GM12878 (cell line): ENCODE data around the gene MMP15. TPM values are rescaled to one million over a fixed set of nuclear protein-coding genes. Genes with fewer than 3 reads are reported as not detected.
"Not testable (repeated sequence)": the region's sequence is repeated elsewhere in the genome, so short reads cannot be mapped to it uniquely, and the experiment has no call there.

Experiments used
- ATAC-seq: fragments of 200-7000 bp; cut with Tn5 transposase; 3 replicates; pipeline ENCODE4 v1.9.1; 2020; ENCODE audit warnings: mild to moderate bottlenecking, moderate library complexity
- BruUV-seq: library from RNA; stranded (reverse); fragments of 400-500 nt; replicated peaks from 2 replicates; lab custom pipeline; 2021; lab: Mats Ljungman, UMichigan
- CTCF ChIA-PET: fragments of 300-600 bp; sonication (Branson Sonifier 250); formaldehyde crosslinking; extraction: SDS; loops from one replicate; lab custom pipeline; 2021; ENCODE audit warnings: inconsistent platforms; lab: Yijun Ruan, JAX
- POLR2A ChIA-PET: fragments of 350-600 bp; formaldehyde crosslinking; extraction: SDS; loops from one replicate; lab custom pipeline; 2021; ENCODE audit warnings: inconsistent platforms; lab: Charles Lee
- RAD21 ChIA-PET: fragments of 300-600 bp; sonication (Branson Sonifier 250); formaldehyde crosslinking; loops from one replicate; lab custom pipeline; 2023; ENCODE audit warnings: antibody characterized with exemption; ENCODE audit not compliant: unreplicated experiment; lab: Charles Lee
- SMC1A ChIA-PET: fragments of 300-600 bp; sonication (Branson Sonifier 250); formaldehyde crosslinking; loops from one replicate; lab custom pipeline; 2023; ENCODE audit not compliant: unreplicated experiment, uncharacterized antibody; lab: Charles Lee
- DNase-seq: peaks from one replicate; pipeline ENCODE4 v3.0.0-alpha.2; 2011; ENCODE audit warnings: low read depth, low spot score
- FAIRE-seq: peaks from 3 replicates; lab custom pipeline; 2011; peaks lifted over from hg19 to GRCh38; lab: Jason Lieb, UNC
- H2AFZ ChIP-seq: 2 replicates; pipeline ENCODE4 v1.6.0; 2011; ENCODE audit warnings: low read depth, low read length, control low read depth; ENCODE audit not compliant: control insufficient read depth
- H3K27ac ChIP-seq: 2 replicates; pipeline ENCODE4 v1.5.1; 2011; ENCODE audit warnings: control low read depth; ENCODE audit not compliant: control insufficient read depth, insufficient read depth
- H3K27me3 ChIP-seq, 2 experiments: replicated peaks in 1 of 2; 2 replicates each; pipeline versions ENCODE4 v1.6.0 to v1.6.1; 2011; ENCODE audit warnings: low read length in 1 of 2; ENCODE audit not compliant: control insufficient read depth in 2 of 2, insufficient read depth in 2 of 2
- H3K36me3 ChIP-seq, 2 experiments: 2 replicates each; pipeline ENCODE4 v1.5.1; 2011; ENCODE audit warnings: low read length in 1 of 2; ENCODE audit not compliant: control insufficient read depth in 2 of 2, insufficient read depth in 2 of 2
- H3K4me1 ChIP-seq: 2 replicates; pipeline ENCODE4 v1.6.1; 2011; ENCODE audit warnings: mild to moderate bottlenecking, low read length, moderate library complexity, mixed read lengths; ENCODE audit not compliant: control insufficient read depth, insufficient read depth
- H3K4me2 ChIP-seq: 2 replicates; pipeline ENCODE4 v1.6.0; 2011; ENCODE audit warnings: control low read depth; ENCODE audit not compliant: control insufficient read depth, insufficient read depth
- H3K4me3 ChIP-seq: fragments of 200-600 bp; sonication (generic); 2 replicates; pipeline ENCODE4 v1.5.1; 2016
- H3K79me2 ChIP-seq: 2 replicates; pipeline ENCODE4 v1.6.0; 2011; ENCODE audit warnings: low read length; ENCODE audit not compliant: control insufficient read depth, insufficient read depth
- H3K9ac ChIP-seq: 2 replicates; pipeline ENCODE4 v1.8.0; 2011; ENCODE audit warnings: low read length, control low read depth, mixed read lengths; ENCODE audit not compliant: control insufficient read depth, insufficient read depth
- H3K9me3 ChIP-seq: replicated peaks from 3 replicates; pipeline ENCODE4 v1.5.1; 2011; ENCODE audit warnings: mild to moderate bottlenecking, low read length; ENCODE audit not compliant: control insufficient read depth, insufficient read depth
- H4K20me1 ChIP-seq: 2 replicates; pipeline ENCODE4 v1.6.0; 2011; ENCODE audit not compliant: control insufficient read depth, insufficient read depth
- CHD2 ChIP-seq: IDR thresholded peaks from 2 replicates; pipeline ENCODE4 v1.6.1; 2011; ENCODE audit warnings: low read depth, low read length, improper control_type of control experiment, borderline replicate concordance
- CREM ChIP-seq: IDR thresholded peaks from 2 replicates; pipeline ENCODE4 v1.6.1; 2014; ENCODE audit warnings: antibody characterized with exemption, low read depth
- DPF2 ChIP-seq: fragments of 450-650 bp; IDR thresholded peaks from 2 replicates; pipeline ENCODE4 v1.6.1; 2017; ENCODE audit warnings: mild to moderate bottlenecking
- PBX3 ChIP-seq: IDR thresholded peaks from 2 replicates; pipeline ENCODE4 v1.6.1; 2011; ENCODE audit warnings: mild to moderate bottlenecking, low read depth, low read length, moderate library complexity; ENCODE audit not compliant: insufficient replicate concordance
- RB1 ChIP-seq: fragments of 450-650 bp; formaldehyde crosslinking; IDR thresholded peaks from 2 replicates; pipeline ENCODE4 v1.6.1; 2017; ENCODE audit warnings: mild to moderate bottlenecking, borderline replicate concordance
- WGBS: methylation state at CpG from one replicate; pipeline ENCODE4 v1.1.6; 2016; ENCODE audit warnings: low lambda C conversion rate; ENCODE audit not compliant: insufficient replicate concordance, insufficient coverage; ENCODE audit errors: missing lambda C conversion rate; 5-methylcytosine and 5-hydroxymethylcytosine counted together
- in situ Hi-C: fragments of 300-500 bp; cut with MboI; formaldehyde crosslinking; loops from 9 replicates; pipeline ENCODE4 v1.14.3; 2018; ENCODE audit warnings: mixed read lengths
- intact Hi-C: fragments of 100-400 bp; cut with micrococcal nuclease; formaldehyde crosslinking; loops from one replicate; pipeline ENCODE4 v1.14.2; 2022; ENCODE audit not compliant: unreplicated experiment
- polyA plus RNA-seq, 11 experiments: library from polyadenylated mRNA; depleted of rRNA in 4 of 11; unstranded in 6 of 11; stranded (reverse) in 5 of 11; fragments of >200 nt; fragmentation: Nextera tagmentation in 4 of 11; fragmentation: Illumina TruSeq in 1 of 11; extraction: Ambion mirVana in 4 of 11; extraction: Trizol in 1 of 11; gene quantifications; 1 replicate in 1 of 11; 2 replicates in 10 of 11; pipeline versions ENCODE4 v1.2.1 to v1.2.3, GENCODE V29; 2011 to 2016; ENCODE audit warnings: inconsistent platforms in 2 of 11, missing spikeins in 2 of 11, low read depth in 1 of 11
- total RNA-seq, 4 experiments: library from RNA; depleted of rRNA in 3 of 4; stranded (reverse); fragments of >200 nt in 3 of 4; fragmentation: Illumina TruSeq in 1 of 4; extraction: Trizol in 1 of 4; gene quantifications; 2 replicates each; pipeline versions ENCODE4 v1.2.1 to v1.2.3, GENCODE V29; 2013 to 2021
- TF ChIP-seq, protein P1 (sequence below): fragments of 450-650 bp; formaldehyde crosslinking; IDR thresholded peaks from 2 replicates; pipeline ENCODE4 v1.4.0; 2022; ENCODE audit warnings: mild to moderate bottlenecking, moderate library complexity
- TF ChIP-seq, protein P2 (sequence below): fragments of 450-650 bp; IDR thresholded peaks from 2 replicates; pipeline ENCODE4 v1.6.1; 2017; ENCODE audit warnings: mild to moderate bottlenecking, low read depth, inconsistent platforms; ENCODE audit not compliant: poor library complexity, severe bottlenecking

The MMP15 gene
- total and polyA plus RNA-seq, 10 of the 15 experiments (the other 5 are each of a cell fraction or from before 2014, with no cell fraction given): 0.08 to 0.56 (median 0.10) TPM; not detected in 7

DNA sequence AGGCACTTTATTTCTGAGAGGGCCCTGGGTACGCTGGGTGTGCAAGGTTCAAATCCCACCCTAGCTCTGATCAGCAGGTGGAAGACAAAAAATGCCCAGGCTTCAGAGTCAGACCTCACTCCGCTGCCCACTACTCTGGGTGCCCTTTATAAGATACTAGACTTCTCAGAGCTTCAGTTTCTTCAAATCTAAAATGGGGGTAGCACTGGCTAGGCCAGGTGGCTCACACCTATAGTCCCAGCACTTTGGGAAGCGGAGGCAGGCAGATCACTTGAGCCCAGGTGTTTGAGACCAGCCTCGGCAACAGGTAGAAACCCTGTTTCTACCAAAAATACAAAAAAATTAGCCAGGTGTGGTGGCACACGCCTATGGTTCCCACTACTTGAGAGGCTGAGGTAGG, 22.6 kb upstream of the MMP15 start:
- CTCF ChIA-PET: interaction anchor here (0.6 to 2.1 kb wide), 3 partner anchors 98 to 399 kb away, joined by 3 to 5 read pairs (median 3); no protein-coding TSS in a partner anchor

GRCh38 chr16:58004736-58005135, 20.8 kb upstream of the MMP15 start:
- intact Hi-C loops: loop anchor here (1.0 to 5.0 kb wide), 4 partner anchors 105 to 427 kb away; no protein-coding TSS in a partner anchor
- H3K27ac ChIP-seq, H3K9ac ChIP-seq, H3K36me3 ChIP-seq, BruUV-seq, H3K4me1 ChIP-seq, ATAC-seq, H3K79me2 ChIP-seq, FAIRE-seq, H3K9me3 ChIP-seq, H3K4me2 ChIP-seq, DNase-seq, H3K4me3 ChIP-seq, H3K27me3 ChIP-seq, H2AFZ ChIP-seq, POLR2A ChIA-PET, H4K20me1 ChIP-seq: not testable (repeated sequence)
- in situ Hi-C loops: loop anchor here (5.0 to 10.0 kb wide), 3 partner anchors 107 to 420 kb away; no protein-coding TSS in a partner anchor
- RAD21 ChIA-PET: interaction anchor here (0.8 to 1.8 kb wide), 3 partner anchors 106 to 228 kb away, joined by 3 to 5 read pairs (median 3); no protein-coding TSS in a partner anchor
- WGBS: 93% methylated on average over 12 of the region's 12 CpGs
- CTCF ChIA-PET: interaction anchor here (0.7 to 1.9 kb wide), 9 partner anchors 15 to 210 kb away, joined by 3 to 9 read pairs (median 3); no protein-coding TSS in a partner anchor
- SMC1A ChIA-PET: interaction anchor here (0.6 kb wide), 1 partner anchor 99 kb away, joined by 3 read pairs; no protein-coding TSS in a partner anchor

More for the DNA sequence above, 22.6 kb upstream of the MMP15 start:
- POLR2A ChIA-PET: no interaction called here
- intact Hi-C loops: loop anchor here (5.0 kb wide), 1 partner anchor 411 kb away; no protein-coding TSS in a partner anchor
- DNase-seq (no peak), ATAC-seq (no peak), FAIRE-seq (no peak)
- TF ChIP-seq PBX3: no peak
- no peak for TF ChIP-seq CHD2
- TF ChIP-seq RB1: no peak
- TF ChIP-seq, protein P1, sequence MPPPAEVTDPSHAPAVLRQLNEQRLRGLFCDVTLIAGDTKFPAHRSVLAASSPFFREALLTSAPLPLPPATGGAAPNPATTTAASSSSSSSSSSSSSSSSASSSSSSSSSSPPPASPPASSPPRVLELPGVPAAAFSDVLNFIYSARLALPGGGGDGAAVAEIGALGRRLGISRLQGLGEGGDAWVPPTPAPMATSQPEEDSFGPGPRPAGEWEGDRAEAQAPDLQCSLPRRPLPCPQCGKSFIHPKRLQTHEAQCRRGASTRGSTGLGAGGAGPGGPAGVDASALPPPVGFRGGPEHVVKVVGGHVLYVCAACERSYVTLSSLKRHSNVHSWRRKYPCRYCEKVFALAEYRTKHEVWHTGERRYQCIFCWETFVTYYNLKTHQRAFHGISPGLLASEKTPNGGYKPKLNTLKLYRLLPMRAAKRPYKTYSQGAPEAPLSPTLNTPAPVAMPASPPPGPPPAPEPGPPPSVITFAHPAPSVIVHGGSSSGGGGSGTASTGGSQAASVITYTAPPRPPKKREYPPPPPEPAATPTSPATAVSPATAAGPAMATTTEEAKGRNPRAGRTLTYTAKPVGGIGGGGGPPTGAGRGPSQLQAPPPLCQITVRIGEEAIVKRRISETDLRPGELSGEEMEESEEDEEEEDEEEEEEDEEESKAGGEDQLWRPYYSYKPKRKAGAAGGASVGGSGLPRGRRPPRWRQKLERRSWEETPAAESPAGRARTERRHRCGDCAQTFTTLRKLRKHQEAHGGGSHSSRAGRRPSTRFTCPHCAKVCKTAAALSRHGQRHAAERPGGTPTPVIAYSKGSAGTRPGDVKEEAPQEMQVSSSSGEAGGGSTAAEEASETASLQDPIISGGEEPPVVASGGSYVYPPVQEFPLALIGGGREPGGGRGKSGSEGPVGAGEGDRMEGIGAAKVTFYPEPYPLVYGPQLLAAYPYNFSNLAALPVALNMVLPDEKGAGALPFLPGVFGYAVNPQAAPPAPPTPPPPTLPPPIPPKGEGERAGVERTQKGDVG (CRISPR knock-in tag): no peak
- no peak for TF ChIP-seq DPF2
- TF ChIP-seq CREM: no peak
- TF ChIP-seq, protein P2, sequence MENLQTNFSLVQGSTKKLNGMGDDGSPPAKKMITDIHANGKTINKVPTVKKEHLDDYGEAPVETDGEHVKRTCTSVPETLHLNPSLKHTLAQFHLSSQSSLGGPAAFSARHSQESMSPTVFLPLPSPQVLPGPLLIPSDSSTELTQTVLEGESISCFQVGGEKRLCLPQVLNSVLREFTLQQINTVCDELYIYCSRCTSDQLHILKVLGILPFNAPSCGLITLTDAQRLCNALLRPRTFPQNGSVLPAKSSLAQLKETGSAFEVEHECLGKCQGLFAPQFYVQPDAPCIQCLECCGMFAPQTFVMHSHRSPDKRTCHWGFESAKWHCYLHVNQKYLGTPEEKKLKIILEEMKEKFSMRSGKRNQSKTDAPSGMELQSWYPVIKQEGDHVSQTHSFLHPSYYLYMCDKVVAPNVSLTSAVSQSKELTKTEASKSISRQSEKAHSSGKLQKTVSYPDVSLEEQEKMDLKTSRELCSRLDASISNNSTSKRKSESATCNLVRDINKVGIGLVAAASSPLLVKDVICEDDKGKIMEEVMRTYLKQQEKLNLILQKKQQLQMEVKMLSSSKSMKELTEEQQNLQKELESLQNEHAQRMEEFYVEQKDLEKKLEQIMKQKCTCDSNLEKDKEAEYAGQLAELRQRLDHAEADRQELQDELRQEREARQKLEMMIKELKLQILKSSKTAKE: no peak
- RAD21 ChIA-PET: no interaction called here
- H3K9me3 ChIP-seq: no peaks in the 10 kb centered on the region; the same call in 2 of the 3 replicates
- peaks cover 12% of the 10 kb centered on the region for H3K79me2 ChIP-seq
- H3K27me3 ChIP-seq: no peaks in the 10 kb centered on the region
- SMC1A ChIA-PET: no interaction called here
- H3K4me2 ChIP-seq: peak overlapping the region; percentile 5; the same call in 1 of the 2 replicates
- in situ Hi-C loops: loop anchor here (5.0 to 10.0 kb wide), 3 partner anchors 106 to 418 kb away; no protein-coding TSS in a partner anchor
- H2AFZ ChIP-seq: no peak overlapping the region
- no peak overlapping the region for H3K27ac ChIP-seq
- WGBS: 84% methylated on average over 5 of the region's 5 CpGs
- H3K4me1 ChIP-seq: peaks cover 13% of the 10 kb centered on the region
- BruUV-seq: TSS peak; percentile 52
- no peak overlapping the region for H3K9ac ChIP-seq
- H3K4me3 ChIP-seq: no peak overlapping the region
- no peaks in the 10 kb centered on the region; a peak in 2 of 4 replicates for H3K36me3 ChIP-seq
- no peaks in the 10 kb centered on the region for H4K20me1 ChIP-seq
